K562 (cell line): Measurements from ENCODE around the gene IP6K3. TPM values are rescaled to one million over a fixed set of nuclear protein-coding genes. Genes with fewer than 3 reads are reported as not detected.

Source experiments
- ATAC-seq: fragments of 200-7000 bp; cut with Tn5 transposase; 3 replicates; pipeline ENCODE4 v1.9.1; 2020; ENCODE audit warnings: moderate library complexity
- BruUV-seq: library from RNA; stranded (reverse); fragments of 400-500 nt; replicated peaks from 2 replicates; lab custom pipeline; 2021; lab: Mats Ljungman, UMichigan
- CTCF ChIA-PET: fragments of 300-600 bp; formaldehyde crosslinking; extraction: SDS; loops from one replicate; lab custom pipeline; 2021; ENCODE audit warnings: low intra/inter-chr PET ratio; lab: Yijun Ruan, JAX
- POLR2A ChIA-PET: fragments of 300-600, 350-650 bp; sonication (Branson Sonifier 250); formaldehyde crosslinking; extraction: SDS; loops from one replicate; lab custom pipeline; 2021; ENCODE audit warnings: antibody characterized with exemption, inconsistent platforms; lab: Yijun Ruan, JAX
- DNase-seq, 4 experiments: peaks; one replicate each; pipeline versions ENCODE4 v3.0.0 to v3.0.0-alpha.2; 2011 to 2018; ENCODE audit warnings: low spot score in 3 of 4, mixed read lengths in 3 of 4; ENCODE audit errors: extremely low read depth in 1 of 4
- FAIRE-seq: peaks from 2 replicates; lab custom pipeline; 2011; peaks lifted over from hg19 to GRCh38; lab: Jason Lieb, UNC
- H2AFZ ChIP-seq: 2 replicates; pipeline ENCODE4 v1.6.0; 2011; ENCODE audit warnings: low read depth, low read length, control low read depth, inconsistent platforms
- H3K27ac ChIP-seq: fragments of 200-600 bp; 3 replicates; pipeline ENCODE4 v1.8.0; 2011; ENCODE audit warnings: low read depth, mild to moderate bottlenecking, control low read depth, inconsistent platforms, low read length, moderate library complexity, mixed read lengths; ENCODE audit errors: extremely low read depth
- H3K27me3 ChIP-seq, 2 experiments: fragments of 300-600 bp in 1 of 2; 2 replicates in 1 of 2; 3 replicates in 1 of 2; pipeline versions ENCODE4 v1.6.0 to v1.8.0; 2011; ENCODE audit warnings: inconsistent platforms in 2 of 2, low read length in 2 of 2, mild to moderate bottlenecking in 1 of 2, mixed read lengths in 1 of 2, moderate library complexity in 1 of 2; ENCODE audit not compliant: control insufficient read depth in 2 of 2, insufficient read depth in 2 of 2
- H3K36me3 ChIP-seq: fragments of 300-600 bp; 3 replicates; pipeline ENCODE4 v1.8.0; 2011; ENCODE audit warnings: mild to moderate bottlenecking, low read length, inconsistent platforms; ENCODE audit not compliant: control insufficient read depth, insufficient read depth
- H3K4me1 ChIP-seq, 2 experiments: fragments of 200-600 bp in 1 of 2; replicated peaks in 1 of 2; 2 replicates in 1 of 2; 3 replicates in 1 of 2; pipeline versions ENCODE4 v1.5.1 to v1.8.0; 2011; ENCODE audit warnings: inconsistent platforms in 2 of 2, low read length in 2 of 2, mild to moderate bottlenecking in 1 of 2, mixed read lengths in 1 of 2, moderate library complexity in 1 of 2; ENCODE audit not compliant: control insufficient read depth in 2 of 2, insufficient read depth in 2 of 2
- H3K4me2 ChIP-seq: 2 replicates; pipeline ENCODE4 v1.6.1; 2011; ENCODE audit warnings: low read length, control low read depth, inconsistent platforms, mixed read lengths; ENCODE audit not compliant: insufficient read depth
- H3K4me3 ChIP-seq: fragments of 200-600 bp; sonication (generic), shearing (Covaris generic); 2 replicates; pipeline ENCODE4 v1.5.1; 2016; ENCODE audit warnings: control low read depth, inconsistent platforms
- H3K79me2 ChIP-seq: fragments of 200-600 bp; 3 replicates; pipeline ENCODE4 v1.8.0; 2011; ENCODE audit warnings: low read length, inconsistent platforms; ENCODE audit not compliant: control insufficient read depth, insufficient read depth
- H3K9ac ChIP-seq, 2 experiments: 2 replicates each; pipeline versions ENCODE4 v1.6.0 to v1.6.1; 2011; ENCODE audit warnings: low read depth in 2 of 2, low read length in 2 of 2, control low read depth in 1 of 2, inconsistent platforms in 1 of 2, mild to moderate bottlenecking in 1 of 2, mixed read lengths in 1 of 2; ENCODE audit not compliant: insufficient read depth in 1 of 2
- H3K9me1 ChIP-seq: one replicate; pipeline ENCODE4 v1.6.0; 2011; ENCODE audit warnings: inconsistent platforms, mild to moderate bottlenecking, low read length, moderate library complexity; ENCODE audit not compliant: control insufficient read depth, insufficient read depth
- H3K9me3 ChIP-seq: replicated peaks from 2 replicates; pipeline ENCODE4 v1.5.1; 2011; ENCODE audit warnings: low read depth, low read length, inconsistent platforms; ENCODE audit not compliant: control insufficient read depth, insufficient read depth
- H4K20me1 ChIP-seq: replicated peaks from 2 replicates; pipeline ENCODE4 v1.6.1; 2011; ENCODE audit warnings: low read length, inconsistent platforms, mixed read lengths; ENCODE audit not compliant: control insufficient read depth, insufficient read depth
- POLR2AphosphoS5 ChIP-seq: IDR thresholded peaks from 2 replicates; pipeline ENCODE4 v1.6.1; 2011; ENCODE audit warnings: mild to moderate bottlenecking, low read depth, low read length, moderate library complexity; ENCODE audit not compliant: control insufficient read depth, insufficient read depth
- POLR2G ChIP-seq: fragments of 200-400 bp; formaldehyde crosslinking; IDR thresholded peaks from 2 replicates; pipeline ENCODE4 v1.6.1; 2017; ENCODE audit warnings: low read depth, mild to moderate bottlenecking, antibody characterized with exemption, low read length, moderate library complexity
- WGBS: fragments of 100-300 bp; shearing (Covaris generic); methylation state at CpG from one replicate; pipeline ENCODE4 v1.1.6; 2016; ENCODE audit warnings: low coverage, mixed read lengths; ENCODE audit not compliant: insufficient coverage; ENCODE audit errors: missing lambda C conversion rate; 5-methylcytosine and 5-hydroxymethylcytosine counted together
- in situ Hi-C: fragments of 300-500 bp; cut with MboI; formaldehyde crosslinking; loops from 4 replicates; pipeline ENCODE4 v1.15.0; 2018; ENCODE audit warnings: inconsistent platforms, mixed read lengths
- intact Hi-C: fragments of 100-400 bp; cut with micrococcal nuclease; formaldehyde crosslinking; loops from 2 replicates; pipeline ENCODE4 v1.14.2; 2022
- polyA plus RNA-seq, 8 experiments: library from polyadenylated mRNA; depleted of rRNA in 4 of 8; stranded (reverse) in 5 of 8; unstranded in 3 of 8; fragments of >200 nt; fragmentation: Nextera tagmentation in 2 of 8; fragmentation: Illumina TruSeq in 1 of 8; extraction: Ambion mirVana in 2 of 8; extraction: Trizol in 1 of 8; gene quantifications; 2 replicates each; pipeline versions ENCODE4 v1.2.1 to v1.2.3, GENCODE V29; 2011 to 2014; ENCODE audit warnings: inconsistent platforms in 1 of 8, missing spikeins in 1 of 8
- total RNA-seq, 7 experiments: library from RNA; depleted of rRNA in 6 of 7; stranded (reverse); fragments of >200 nt in 6 of 7; fragmentation: Illumina TruSeq in 2 of 7; extraction: Trizol in 2 of 7; gene quantifications; 2 replicates each; pipeline versions ENCODE4 v1.2.1 to v1.2.3, GENCODE V29; 2011 to 2021; ENCODE audit warnings: low replicate concordance in 1 of 7
- TF ChIP-seq, protein P1 (sequence below): sonication (generic); formaldehyde crosslinking; IDR thresholded peaks from 2 replicates; pipeline ENCODE4 v1.8.1; 2023; ENCODE audit warnings: missing genetic modification reagents, mild to moderate bottlenecking, borderline replicate concordance

Gene IP6K3
- total and polyA plus RNA-seq, 9 of the 15 experiments (the other 6 are each of a cell fraction or from before 2014, with no cell fraction given): not detected

GRCh38 chr6:33769248-33769821 lies 22.6 kb upstream of the IP6K3 start:
- ChIA-PET CTCF (interaction anchor here (1.9 to 2.2 kb wide), 2 partner anchors 258 to 385 kb away, joined by 10 to 13 read pairs; no protein-coding TSS in a partner anchor), POLR2A (interaction anchor here (0.6 to 4.8 kb wide), 6 partner anchors 12 to 385 kb away, joined by 3 to 36 read pairs (median 4); no protein-coding TSS in a partner anchor)
- TF ChIP-seq, protein P1, sequence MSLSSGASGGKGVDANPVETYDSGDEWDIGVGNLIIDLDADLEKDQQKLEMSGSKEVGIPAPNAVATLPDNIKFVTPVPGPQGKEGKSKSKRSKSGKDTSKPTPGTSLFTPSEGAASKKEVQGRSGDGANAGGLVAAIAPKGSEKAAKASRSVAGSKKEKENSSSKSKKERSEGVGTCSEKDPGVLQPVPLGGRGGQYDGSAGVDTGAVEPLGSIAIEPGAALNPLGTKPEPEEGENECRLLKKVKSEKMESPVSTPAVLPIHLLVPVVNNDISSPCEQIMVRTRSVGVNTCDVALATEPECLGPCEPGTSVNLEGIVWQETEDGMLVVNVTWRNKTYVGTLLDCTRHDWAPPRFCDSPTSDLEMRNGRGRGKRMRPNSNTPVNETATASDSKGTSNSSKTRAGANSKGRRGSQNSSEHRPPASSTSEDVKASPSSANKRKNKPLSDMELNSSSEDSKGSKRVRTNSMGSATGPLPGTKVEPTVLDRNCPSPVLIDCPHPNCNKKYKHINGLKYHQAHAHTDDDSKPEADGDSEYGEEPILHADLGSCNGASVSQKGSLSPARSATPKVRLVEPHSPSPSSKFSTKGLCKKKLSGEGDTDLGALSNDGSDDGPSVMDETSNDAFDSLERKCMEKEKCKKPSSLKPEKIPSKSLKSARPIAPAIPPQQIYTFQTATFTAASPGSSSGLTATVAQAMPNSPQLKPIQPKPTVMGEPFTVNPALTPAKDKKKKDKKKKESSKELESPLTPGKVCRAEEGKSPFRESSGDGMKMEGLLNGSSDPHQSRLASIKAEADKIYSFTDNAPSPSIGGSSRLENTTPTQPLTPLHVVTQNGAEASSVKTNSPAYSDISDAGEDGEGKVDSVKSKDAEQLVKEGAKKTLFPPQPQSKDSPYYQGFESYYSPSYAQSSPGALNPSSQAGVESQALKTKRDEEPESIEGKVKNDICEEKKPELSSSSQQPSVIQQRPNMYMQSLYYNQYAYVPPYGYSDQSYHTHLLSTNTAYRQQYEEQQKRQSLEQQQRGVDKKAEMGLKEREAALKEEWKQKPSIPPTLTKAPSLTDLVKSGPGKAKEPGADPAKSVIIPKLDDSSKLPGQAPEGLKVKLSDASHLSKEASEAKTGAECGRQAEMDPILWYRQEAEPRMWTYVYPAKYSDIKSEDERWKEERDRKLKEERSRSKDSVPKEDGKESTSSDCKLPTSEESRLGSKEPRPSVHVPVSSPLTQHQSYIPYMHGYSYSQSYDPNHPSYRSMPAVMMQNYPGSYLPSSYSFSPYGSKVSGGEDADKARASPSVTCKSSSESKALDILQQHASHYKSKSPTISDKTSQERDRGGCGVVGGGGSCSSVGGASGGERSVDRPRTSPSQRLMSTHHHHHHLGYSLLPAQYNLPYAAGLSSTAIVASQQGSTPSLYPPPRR (CRISPR knock-in tag): no peak
- 0 out of 2 replicates have a peak, but pooled peaks have one; percentile 23 for TF ChIP-seq POLR2G
- no peak for TF ChIP-seq POLR2AphosphoS5
- no peaks in the 10 kb centered on the region for H3K79me2 ChIP-seq
- H3K36me3 ChIP-seq: peaks cover 17% of the 10 kb centered on the region; the same call in 2 of the 3 replicates
- H2AFZ ChIP-seq: no peak overlapping the region
- H3K4me3 ChIP-seq: no peak overlapping the region
- no peak overlapping the region for H3K4me2 ChIP-seq
- DNase-seq (no peak), FAIRE-seq (no peak), ATAC-seq (no peak)
- no TSS peak for BruUV-seq
- H3K9me1 ChIP-seq: no peaks in the 10 kb centered on the region
- no peaks in the 10 kb centered on the region for H3K9me3 ChIP-seq
- no peak overlapping the region for H3K9ac ChIP-seq
- WGBS: 4% methylated on average over 10 of the region's 10 CpGs
- intact Hi-C loops: no loop called here
- in situ Hi-C loops: no loop called here
- no peak overlapping the region for H3K27ac ChIP-seq
- peaks cover 20 to 55% of the 10 kb centered on the region in 2 experiments; a peak in 4 of 5 replicates for H3K27me3 ChIP-seq
- peaks cover 3 to 18% of the 10 kb centered on the region in 2 experiments; a peak in 3 of 5 replicates for H3K4me1 ChIP-seq
- H4K20me1 ChIP-seq: peaks cover 35% of the 10 kb centered on the region
